ENCODE results near the gene PPM1N. TPM values are rescaled to one million over a fixed set of nuclear protein-coding genes. Genes with fewer than 3 reads are reported as not detected.
A peak's percentile ranks its signal among the peaks of the same experiment; 100 is the strongest.

The PPM1N gene
- total and polyA plus RNA-seq, 2 of the 13 experiments (the other 11 are each of a cell fraction or from before 2014, with no cell fraction given): 0.31 to 1.8 TPM

GRCh38 chr19:45478454-45479238 is 19.6 kb upstream of the PPM1N start (continued):
- peak; percentile 70; the same call in 1 of the 2 replicates for TF ChIP-seq POGK (CRISPR knock-in tag; conservative IDR thresholded peaks at IDR 0.05)
- peak; percentile 40 for TF ChIP-seq PRPF4 (IDR thresholded peaks at IDR 0.05; ENCODE audit: low read depth, low read length, poor library complexity, severe bottlenecking)
- TF ChIP-seq ZNF652 (CRISPR knock-in tag; IDR thresholded peaks at IDR 0.05; ENCODE audit: borderline replicate concordance, low read depth): peak; percentile 29; the same call in 1 of the 2 replicates
- TF ChIP-seq PHF20 (CRISPR knock-in tag; IDR thresholded peaks at IDR 0.05): no peak
- TF ChIP-seq MBD4 (IDR thresholded peaks at IDR 0.05; ENCODE audit: borderline replicate concordance, low read length): peak; percentile 50; the same call in 1 of the 2 replicates
- TF ChIP-seq SOX6 (IDR thresholded peaks at IDR 0.05): no peak
- peak; percentile 73 for TF ChIP-seq SOX6 (CRISPR knock-in tag; IDR thresholded peaks at IDR 0.05)
- TF ChIP-seq YY1 (IDR thresholded peaks at IDR 0.05; ENCODE audit: insufficient read depth, insufficient replicate concordance, low read depth, low read length): peak; percentile 63
- no peak for TF ChIP-seq ZNF839 (CRISPR knock-in tag; IDR thresholded peaks at IDR 0.05; ENCODE audit: borderline replicate concordance)
- TF ChIP-seq HNRNPK (IDR thresholded peaks at IDR 0.05; ENCODE audit: low read depth, low read length, poor library complexity, severe bottlenecking): no peak
- 0 out of 2 replicates have a peak, but pooled peaks have one; percentile 17 for TF ChIP-seq PRDM4 (CRISPR knock-in tag; IDR thresholded peaks at IDR 0.05; ENCODE audit: borderline replicate concordance)
- TF ChIP-seq MED8 (CRISPR knock-in tag; IDR thresholded peaks at IDR 0.05; ENCODE audit: insufficient replicate concordance): no peak
- no peak for TF ChIP-seq ZNF12 (CRISPR knock-in tag; IDR thresholded peaks at IDR 0.05)
- peak; percentile 20 for TF ChIP-seq MAX (IDR thresholded peaks at IDR 0.05)
- TF ChIP-seq ZNF597 (CRISPR knock-in tag; IDR thresholded peaks at IDR 0.05): 0 out of 2 replicates have a peak, but pooled peaks have one; percentile 83
- TF ChIP-seq ZBTB33 (CRISPR knock-in tag; IDR thresholded peaks at IDR 0.05): peak; percentile 44; the same call in 1 of the 2 replicates
- no peak for TF ChIP-seq RBFOX2 (IDR thresholded peaks at IDR 0.05; ENCODE audit: low read depth, low read length)
